ENCODE data around the gene DET1. TPM values are rescaled to one million over a fixed set of nuclear protein-coding genes. Genes with fewer than 3 reads are reported as not detected.

Gene DET1
- total RNA-seq, 4 donors from 2014 or later: 4.0 to 6.6 (median 5.6) TPM

GRCh38 chr15:88498996-88499395, 47.5 kb downstream of the DET1 start:
- Histone ChIP-seq H3K27me3 (no peaks in the 10 kb centered on the region), H3K9me3 (no peaks in the 10 kb centered on the region), H3K4me3 (no peak overlapping the region), H3K4me1 (peaks cover 0 to 4% (median 0%) of the 10 kb centered on the region in 4 donors), H3K27ac (replicated peaks in 1 of 4) (no peak overlapping the region), H3K36me3 (peaks cover 0 to 65% (median 16%) of the 10 kb centered on the region in 4 donors)
- intact Hi-C loops (cut with DNase I): no loop called here
- no peak for DNase-seq (ENCODE audit: extremely low spot score)
- WGBS: 76% methylated on average over 3 of the region's 3 CpGs
- TF ChIP-seq POLR2AphosphoS5 (IDR thresholded peaks at IDR 0.05) (no peak), POLR2A (IDR thresholded peaks at IDR 0.05; ENCODE audit: low read depth) (no peak), EP300 (IDR thresholded peaks at IDR 0.05) (no peak)
- TF ChIP-seq, protein P1, sequence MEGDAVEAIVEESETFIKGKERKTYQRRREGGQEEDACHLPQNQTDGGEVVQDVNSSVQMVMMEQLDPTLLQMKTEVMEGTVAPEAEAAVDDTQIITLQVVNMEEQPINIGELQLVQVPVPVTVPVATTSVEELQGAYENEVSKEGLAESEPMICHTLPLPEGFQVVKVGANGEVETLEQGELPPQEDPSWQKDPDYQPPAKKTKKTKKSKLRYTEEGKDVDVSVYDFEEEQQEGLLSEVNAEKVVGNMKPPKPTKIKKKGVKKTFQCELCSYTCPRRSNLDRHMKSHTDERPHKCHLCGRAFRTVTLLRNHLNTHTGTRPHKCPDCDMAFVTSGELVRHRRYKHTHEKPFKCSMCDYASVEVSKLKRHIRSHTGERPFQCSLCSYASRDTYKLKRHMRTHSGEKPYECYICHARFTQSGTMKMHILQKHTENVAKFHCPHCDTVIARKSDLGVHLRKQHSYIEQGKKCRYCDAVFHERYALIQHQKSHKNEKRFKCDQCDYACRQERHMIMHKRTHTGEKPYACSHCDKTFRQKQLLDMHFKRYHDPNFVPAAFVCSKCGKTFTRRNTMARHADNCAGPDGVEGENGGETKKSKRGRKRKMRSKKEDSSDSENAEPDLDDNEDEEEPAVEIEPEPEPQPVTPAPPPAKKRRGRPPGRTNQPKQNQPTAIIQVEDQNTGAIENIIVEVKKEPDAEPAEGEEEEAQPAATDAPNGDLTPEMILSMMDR (IDR thresholded peaks at IDR 0.05): no peak

DNA sequence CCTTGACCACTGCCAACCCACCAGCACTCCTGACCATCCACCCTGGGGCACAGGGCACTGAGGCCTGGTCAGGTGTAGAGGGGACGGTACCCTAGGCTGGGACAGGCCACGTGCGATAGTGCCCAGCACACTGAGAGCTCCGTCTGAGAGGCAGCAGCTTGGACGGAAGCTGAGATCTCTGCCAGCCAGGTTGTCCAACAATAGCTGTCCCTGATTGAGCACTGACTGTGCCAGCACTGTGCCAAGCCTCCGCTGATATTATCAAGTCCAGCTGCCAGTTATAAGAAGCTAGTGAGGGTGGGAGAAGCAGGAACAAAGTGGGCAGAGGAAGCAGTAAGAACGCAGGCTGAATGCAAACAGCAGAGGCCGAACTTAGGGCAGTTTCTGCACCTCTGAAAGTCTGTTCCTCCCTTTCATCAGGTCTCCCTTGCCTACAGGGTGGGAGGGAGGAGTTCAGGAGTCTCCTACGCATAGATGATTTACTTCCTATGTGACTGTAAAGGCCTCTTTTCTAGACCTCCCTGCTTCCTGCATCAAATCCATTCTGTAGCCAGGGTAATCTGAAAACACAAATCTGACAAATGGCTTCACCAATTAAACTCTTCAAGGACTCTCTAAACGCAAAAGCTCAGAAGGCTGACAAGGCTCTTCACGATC, 49.2 kb downstream of the DET1 start:
- no peaks in the 10 kb centered on the region for H3K9me3 ChIP-seq
- H3K36me3 ChIP-seq: peaks cover 0 to 55% (median 9%) of the 10 kb centered on the region in 4 donors
- intact Hi-C loops (cut with DNase I): no loop called here
- no peak for DNase-seq (ENCODE audit: extremely low spot score)
- peaks cover 0 to 4% (median 0%) of the 10 kb centered on the region in 4 donors for H3K4me1 ChIP-seq
- WGBS: 76% methylated on average over 11 of the region's 11 CpGs
- no peak overlapping the region for H3K27ac ChIP-seq (replicated peaks in 1 of 4)
- no peak overlapping the region for H3K4me3 ChIP-seq
- TF ChIP-seq POLR2A (IDR thresholded peaks at IDR 0.05; ENCODE audit: low read depth): no peak
- TF ChIP-seq, protein P1 (IDR thresholded peaks at IDR 0.05): no peak
- no peak for TF ChIP-seq POLR2AphosphoS5 (IDR thresholded peaks at IDR 0.05)
- TF ChIP-seq EP300 (IDR thresholded peaks at IDR 0.05): no peak
- H3K27me3 ChIP-seq: no peaks in the 10 kb centered on the region

GRCh38 chr15:88493844-88494243, 52.6 kb downstream of the DET1 start:
- Histone ChIP-seq H3K36me3 (peaks cover 0 to 40% (median 9%) of the 10 kb centered on the region in 4 donors), H3K27me3 (no peaks in the 10 kb centered on the region), H3K9me3 (no peaks in the 10 kb centered on the region), H3K4me1 (peaks cover 0 to 4% (median 0%) of the 10 kb centered on the region in 4 donors), H3K27ac (replicated peaks in 1 of 4) (no peak overlapping the region), H3K4me3 (no peak overlapping the region)
- TF ChIP-seq EP300 (IDR thresholded peaks at IDR 0.05): no peak
- no peak for TF ChIP-seq POLR2AphosphoS5 (IDR thresholded peaks at IDR 0.05)
- TF ChIP-seq, protein P1 (IDR thresholded peaks at IDR 0.05): no peak
- no peak for TF ChIP-seq POLR2A (IDR thresholded peaks at IDR 0.05; ENCODE audit: low read depth)
- intact Hi-C loops (cut with DNase I): no loop called here
- WGBS: 89% methylated on average over 10 of the region's 10 CpGs
- no peak for DNase-seq (ENCODE audit: extremely low spot score)

GRCh38 chr15:88491158-88491557, 55.3 kb downstream of the DET1 start:
- Histone ChIP-seq H3K27ac (replicated peaks in 1 of 4) (no peak overlapping the region), H3K4me1 (no peaks in the 10 kb centered on the region), H3K9me3 (no peaks in the 10 kb centered on the region), H3K27me3 (no peaks in the 10 kb centered on the region), H3K4me3 (no peak overlapping the region), H3K36me3 (peaks cover 0 to 22% (median 2%) of the 10 kb centered on the region in 4 donors)
- intact Hi-C loops (cut with DNase I): no loop called here
- TF ChIP-seq, protein P1 (IDR thresholded peaks at IDR 0.05): no peak
- TF ChIP-seq POLR2A (IDR thresholded peaks at IDR 0.05; ENCODE audit: low read depth) (no peak), POLR2AphosphoS5 (IDR thresholded peaks at IDR 0.05) (no peak), EP300 (IDR thresholded peaks at IDR 0.05) (no peak)
- no peak for DNase-seq (ENCODE audit: extremely low spot score)
- 93% methylated on average over 3 of the region's 10 CpGs for WGBS
